Measurements from ENCODE around the gene SLC38A8. TPM values are rescaled to one million over a fixed set of nuclear protein-coding genes. Genes with fewer than 3 reads are reported as not detected.

SLC38A8 gene
- polyA plus RNA-seq, 2 of the 4 experiments (the other 2 are of a cell fraction) = not detected

DNA sequence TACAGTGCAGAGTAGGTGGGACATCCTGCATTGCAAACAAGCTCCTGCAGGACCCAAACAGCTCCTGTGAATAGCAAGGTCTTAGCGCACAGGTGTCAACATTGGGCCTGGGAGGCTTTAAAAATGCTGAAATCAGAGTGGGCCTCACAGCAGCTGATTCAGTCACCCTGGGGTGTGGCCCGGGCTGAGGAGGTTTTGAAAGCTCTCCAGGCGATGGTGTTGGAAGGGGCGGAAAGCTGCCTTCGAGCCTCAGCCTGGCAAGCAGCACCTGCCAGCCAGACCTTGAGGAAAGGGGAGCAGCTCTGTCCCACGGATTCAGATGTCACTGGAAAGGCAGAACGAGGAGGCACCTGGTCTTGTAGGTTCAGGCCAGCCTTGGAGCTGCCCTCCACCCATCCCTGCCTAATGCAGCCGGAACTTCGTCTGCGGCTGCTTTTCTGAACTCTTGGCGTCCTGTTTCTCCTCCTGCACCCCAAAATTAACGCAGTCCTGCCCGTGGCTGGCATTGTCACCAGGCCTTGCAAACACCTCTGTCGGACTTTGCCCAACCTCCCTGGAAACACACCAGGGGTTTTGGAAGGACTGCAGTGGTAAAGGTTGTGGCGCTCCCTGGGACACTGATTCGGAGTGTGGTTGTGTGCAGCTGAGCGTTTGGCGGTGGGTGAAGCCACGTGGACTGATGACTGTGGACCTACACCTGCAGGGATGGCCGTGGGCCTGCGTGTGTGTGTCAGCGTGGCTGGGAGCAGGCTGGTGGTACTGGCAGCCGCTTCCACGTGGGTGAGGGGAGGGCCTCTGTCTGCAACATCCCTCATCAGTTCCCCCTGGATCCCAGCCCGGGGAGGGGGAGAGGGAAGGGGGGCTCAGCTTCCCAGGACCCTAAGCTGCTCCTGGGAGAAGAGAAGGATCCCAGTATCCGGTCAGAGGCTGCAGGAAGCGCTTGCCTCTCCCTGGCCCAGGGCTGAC lies 71.1 kb downstream of the SLC38A8 start:
- TF ChIP-seq RFX5 (IDR thresholded peaks at IDR 0.05) (no peak), CBX8 (IDR thresholded peaks at IDR 0.05) (no peak), ESRRA (IDR thresholded peaks at IDR 0.05; ENCODE audit: borderline replicate concordance, low read length) (no peak), RARB (CRISPR knock-in tag; IDR thresholded peaks at IDR 0.05) (no peak), HOXB5 (CRISPR knock-in tag; IDR thresholded peaks at IDR 0.05) (no peak)
- DNase-seq (ENCODE audit: low read depth in 1 of 2, low spot score in 1 of 2) (no peak), ATAC-seq (no peak), FAIRE-seq (no peak)
- no peak overlapping the region for H3K4me3 ChIP-seq
- ChIA-PET CTCF (interaction anchor here (1.2 to 4.2 kb wide), 5 partner anchors 15 to 113 kb away, joined by 3 to 28 read pairs (median 13); no protein-coding TSS in a partner anchor), POLR2A (no interaction called here)
- no peaks in the 10 kb centered on the region for H3K9me3 ChIP-seq
- no peak overlapping the region for H3K27ac ChIP-seq
- 89% methylated on average over 27 of the region's 27 CpGs for WGBS (ENCODE audit: missing lambda C conversion rate)
- H3K4me2 ChIP-seq = no peak overlapping the region
- no peaks in the 10 kb centered on the region for H3K4me1 ChIP-seq

DNA sequence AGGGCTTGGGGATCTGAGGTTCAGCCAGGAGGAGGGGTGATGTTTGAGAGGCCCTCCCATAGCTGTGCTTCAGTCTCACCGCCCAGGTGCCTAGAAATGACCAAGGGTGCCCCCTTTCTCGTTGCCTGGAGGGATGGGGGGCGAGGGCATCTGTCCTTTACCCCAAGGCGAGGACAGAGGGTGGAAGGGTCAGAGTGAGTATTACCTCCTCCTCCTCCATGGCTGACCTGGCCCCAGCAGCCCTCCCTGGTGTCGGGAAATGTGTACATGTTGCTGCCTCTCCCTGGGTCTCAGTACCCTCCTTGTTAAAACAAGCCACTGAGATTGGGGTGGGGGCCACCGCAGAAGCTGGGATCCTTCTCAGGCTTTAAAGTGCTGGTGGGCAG lies 72.2 kb downstream of the SLC38A8 start:
- POLR2A ChIA-PET = no interaction called here
- 60% methylated on average over 4 of the region's 6 CpGs for WGBS (ENCODE audit: missing lambda C conversion rate)
- CTCF ChIA-PET = interaction anchor here (0.5 to 4.2 kb wide), 10 partner anchors 9 to 216 kb away, joined by 3 to 28 read pairs (median 4); partner anchors contain the start of gene TAF1C
- H3K4me3 ChIP-seq = no peak overlapping the region
- peak in 1 of 2 experiments; percentile 1; a peak in 1 of 6 replicates for ATAC-seq
- TF ChIP-seq, protein P1, sequence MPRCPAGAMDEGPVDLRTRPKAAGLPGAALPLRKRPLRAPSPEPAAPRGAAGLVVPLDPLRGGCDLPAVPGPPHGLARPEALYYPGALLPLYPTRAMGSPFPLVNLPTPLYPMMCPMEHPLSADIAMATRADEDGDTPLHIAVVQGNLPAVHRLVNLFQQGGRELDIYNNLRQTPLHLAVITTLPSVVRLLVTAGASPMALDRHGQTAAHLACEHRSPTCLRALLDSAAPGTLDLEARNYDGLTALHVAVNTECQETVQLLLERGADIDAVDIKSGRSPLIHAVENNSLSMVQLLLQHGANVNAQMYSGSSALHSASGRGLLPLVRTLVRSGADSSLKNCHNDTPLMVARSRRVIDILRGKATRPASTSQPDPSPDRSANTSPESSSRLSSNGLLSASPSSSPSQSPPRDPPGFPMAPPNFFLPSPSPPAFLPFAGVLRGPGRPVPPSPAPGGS (IDR thresholded peaks at IDR 0.05) = no peak
- TF ChIP-seq EHF (CRISPR knock-in tag; IDR thresholded peaks at IDR 0.05) (no peak), ZFP36 (IDR thresholded peaks at IDR 0.05; ENCODE audit: borderline replicate concordance, partially characterized antibody) (no peak), NPAS2 (CRISPR knock-in tag; IDR thresholded peaks at IDR 0.05; ENCODE audit: borderline replicate concordance) (no peak), TFCP2L1 (CRISPR knock-in tag; IDR thresholded peaks at IDR 0.05) (no peak), FOSB (CRISPR knock-in tag; IDR thresholded peaks at IDR 0.05) (no peak), JUN (IDR thresholded peaks at IDR 0.05) (no peak), FOXS1 (CRISPR knock-in tag; IDR thresholded peaks at IDR 0.05) (no peak), CHD4 (IDR thresholded peaks at IDR 0.05; ENCODE audit: borderline replicate concordance) (no peak), RAD21 (conservative IDR thresholded peaks at IDR 0.05 in 1 of 2, IDR thresholded peaks at IDR 0.05 in 1 of 2) (no peak), POLR2A (IDR thresholded peaks at IDR 0.05; ENCODE audit: low read length) (no peak), MYC (IDR thresholded peaks at IDR 0.05; ENCODE audit: borderline replicate concordance, low read length) (no peak), NFE2L2 (conservative IDR thresholded peaks at IDR 0.05; ENCODE audit: low read length) (no peak), KDM1A (IDR thresholded peaks at IDR 0.05; ENCODE audit: low read depth) (no peak), GATA3 (IDR thresholded peaks at IDR 0.05; ENCODE audit: borderline replicate concordance) (no peak), SMC3 (IDR thresholded peaks at IDR 0.05) (no peak), SREBF2 (IDR thresholded peaks at IDR 0.05) (no peak), PHF8 (IDR thresholded peaks at IDR 0.05; ENCODE audit: borderline replicate concordance, low read depth) (no peak)
- TF ChIP-seq, protein P2, sequence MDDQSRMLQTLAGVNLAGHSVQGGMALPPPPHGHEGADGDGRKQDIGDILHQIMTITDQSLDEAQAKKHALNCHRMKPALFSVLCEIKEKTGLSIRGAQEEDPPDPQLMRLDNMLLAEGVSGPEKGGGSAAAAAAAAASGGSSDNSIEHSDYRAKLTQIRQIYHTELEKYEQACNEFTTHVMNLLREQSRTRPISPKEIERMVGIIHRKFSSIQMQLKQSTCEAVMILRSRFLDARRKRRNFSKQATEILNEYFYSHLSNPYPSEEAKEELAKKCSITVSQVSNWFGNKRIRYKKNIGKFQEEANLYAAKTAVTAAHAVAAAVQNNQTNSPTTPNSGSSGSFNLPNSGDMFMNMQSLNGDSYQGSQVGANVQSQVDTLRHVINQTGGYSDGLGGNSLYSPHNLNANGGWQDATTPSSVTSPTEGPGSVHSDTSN (IDR thresholded peaks at IDR 0.05) = no peak; the same call in 1 of the 2 replicates
- TF ChIP-seq, protein P3, sequence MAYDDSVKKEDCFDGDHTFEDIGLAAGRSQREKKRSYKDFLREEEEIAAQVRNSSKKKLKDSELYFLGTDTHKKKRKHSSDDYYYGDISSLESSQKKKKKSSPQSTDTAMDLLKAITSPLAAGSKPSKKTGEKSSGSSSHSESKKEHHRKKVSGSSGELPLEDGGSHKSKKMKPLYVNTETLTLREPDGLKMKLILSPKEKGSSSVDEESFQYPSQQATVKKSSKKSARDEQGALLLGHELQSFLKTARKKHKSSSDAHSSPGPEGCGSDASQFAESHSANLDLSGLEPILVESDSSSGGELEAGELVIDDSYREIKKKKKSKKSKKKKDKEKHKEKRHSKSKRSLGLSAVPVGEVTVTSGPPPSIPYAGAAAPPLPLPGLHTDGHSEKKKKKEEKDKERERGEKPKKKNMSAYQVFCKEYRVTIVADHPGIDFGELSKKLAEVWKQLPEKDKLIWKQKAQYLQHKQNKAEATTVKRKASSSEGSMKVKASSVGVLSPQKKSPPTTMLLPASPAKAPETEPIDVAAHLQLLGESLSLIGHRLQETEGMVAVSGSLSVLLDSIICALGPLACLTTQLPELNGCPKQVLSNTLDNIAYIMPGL (CRISPR knock-in tag; IDR thresholded peaks at IDR 0.05; ENCODE audit: borderline replicate concordance) = no peak
- H3K4me1 ChIP-seq = no peaks in the 10 kb centered on the region
- DNase-seq (ENCODE audit: low read depth in 1 of 2, low spot score in 1 of 2) = no peak
- FAIRE-seq = no peak
- no peak overlapping the region for H3K4me2 ChIP-seq
- H3K27ac ChIP-seq = no peak overlapping the region
- H3K9me3 ChIP-seq = no peaks in the 10 kb centered on the region
